ENCODE measurements around the gene MIP. TPM values are rescaled to one million over a fixed set of nuclear protein-coding genes. Genes with fewer than 3 reads are reported as not detected.
"Not testable (repeated sequence)": the region's sequence is repeated elsewhere in the genome, so short reads cannot be mapped to it uniquely, and the experiment has no call there.

The MIP gene
- total RNA-seq (2014; rRNA removed; shearing (Covaris generic)), result not detected in 2 replicates

DNA sequence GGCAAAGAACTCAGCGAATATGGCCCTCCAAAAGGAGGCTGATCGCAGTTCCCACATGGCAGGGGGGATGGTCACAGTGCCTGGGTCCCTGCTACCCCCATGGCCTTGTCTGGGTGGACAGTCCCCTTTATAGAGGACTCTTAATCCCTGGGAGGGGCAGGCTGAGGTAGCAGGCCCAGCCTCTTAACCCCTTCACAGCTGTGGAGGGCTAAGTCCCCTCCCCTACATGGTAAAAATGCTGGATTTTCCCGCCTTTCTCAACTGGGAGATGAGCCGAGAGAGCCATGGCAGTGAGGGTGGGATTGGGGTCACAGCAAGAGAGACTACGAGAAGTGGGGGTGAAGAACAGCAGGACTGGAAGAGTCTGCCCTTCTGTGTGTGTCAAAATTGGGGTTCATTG lies at the start of gene MIP:
Gene MIP (minus strand): TSS at position 101 of the 400 bp plus-strand sequence. CDS start 44 bp downstream, at position 57.
- DNase-seq (ENCODE audit: low read depth), result no peak

DNA sequence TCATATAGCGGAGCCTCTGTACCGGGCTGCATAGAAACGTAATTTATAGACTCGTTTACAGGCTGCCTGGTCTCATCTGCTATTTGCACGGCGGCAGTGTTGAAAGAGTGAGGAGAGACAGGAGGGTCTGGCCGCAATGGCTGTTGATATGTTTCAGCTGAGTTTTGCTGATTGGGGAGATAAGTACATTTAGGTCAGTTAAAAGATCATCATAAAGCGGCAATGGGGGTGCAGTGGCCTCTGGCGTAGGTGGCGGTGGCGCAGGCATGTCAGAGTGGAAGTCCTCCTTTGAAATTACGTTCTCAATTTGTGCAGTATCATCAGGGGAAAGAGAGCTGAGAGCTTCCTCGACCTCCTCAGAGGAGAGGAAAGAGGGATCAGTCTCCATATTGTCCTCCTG lies 45.4 kb upstream of the MIP start:
- DNase-seq (ENCODE audit: low read depth), result not testable (repeated sequence)

DNA sequence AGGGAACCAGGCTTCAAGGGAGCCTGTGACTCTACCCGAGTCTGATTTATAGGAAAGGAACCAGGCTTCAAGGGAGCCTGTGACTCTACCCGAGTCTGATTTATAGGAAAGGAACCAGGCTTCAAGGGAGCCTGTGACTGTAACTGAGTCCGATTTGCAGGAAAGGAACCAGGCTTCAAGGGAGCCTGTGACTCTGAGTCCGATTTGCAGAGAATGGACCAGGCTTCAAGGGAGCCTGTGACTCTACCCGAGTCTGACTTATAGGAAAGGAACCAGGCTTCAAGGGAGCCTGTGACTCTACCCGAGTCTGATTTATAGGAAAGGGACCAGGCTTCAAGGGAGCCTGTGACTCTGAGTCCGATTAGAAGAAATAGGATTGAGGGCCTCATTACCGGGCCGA lies 45.0 kb upstream of the MIP start:
- not testable (repeated sequence) for DNase-seq (ENCODE audit: low read depth)

DNA sequence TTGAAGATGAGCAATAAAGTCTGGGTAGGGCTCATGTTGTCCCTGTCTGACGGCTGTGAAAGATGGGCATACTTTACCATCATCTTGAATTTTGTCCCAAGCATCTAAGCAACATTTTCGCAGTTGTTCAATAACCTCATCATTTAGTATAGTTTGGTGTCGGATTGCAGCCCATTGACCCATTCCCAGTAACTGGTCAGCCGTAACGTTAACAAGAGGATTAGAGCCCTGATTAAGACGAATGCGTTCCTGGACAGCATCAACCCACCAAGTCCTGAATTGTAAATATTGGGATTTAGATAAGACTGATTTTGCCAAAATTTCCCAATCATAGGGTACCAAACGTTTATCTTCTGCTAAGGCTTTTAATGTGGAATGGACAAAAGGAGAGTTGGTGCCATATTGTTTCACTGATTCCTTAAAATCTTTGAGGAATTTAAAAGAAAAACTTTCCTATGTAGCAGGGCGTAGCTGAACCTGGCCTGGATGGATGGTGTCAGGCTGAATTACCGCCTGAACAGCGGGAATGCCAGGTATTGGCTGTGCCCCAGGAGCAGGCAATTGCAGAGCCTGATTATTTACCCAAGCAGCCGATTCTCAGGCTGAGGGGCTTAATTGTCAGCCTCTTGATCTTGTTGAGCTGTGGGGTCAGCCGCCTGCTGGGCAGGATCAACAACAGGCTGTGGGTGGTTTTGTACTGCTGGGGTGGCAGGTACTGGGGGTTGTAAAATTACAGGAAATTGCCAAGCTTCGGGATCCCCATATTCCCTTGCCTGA lies 43.9 kb upstream of the MIP start:
- not testable (repeated sequence) for DNase-seq (ENCODE audit: low read depth)

DNA sequence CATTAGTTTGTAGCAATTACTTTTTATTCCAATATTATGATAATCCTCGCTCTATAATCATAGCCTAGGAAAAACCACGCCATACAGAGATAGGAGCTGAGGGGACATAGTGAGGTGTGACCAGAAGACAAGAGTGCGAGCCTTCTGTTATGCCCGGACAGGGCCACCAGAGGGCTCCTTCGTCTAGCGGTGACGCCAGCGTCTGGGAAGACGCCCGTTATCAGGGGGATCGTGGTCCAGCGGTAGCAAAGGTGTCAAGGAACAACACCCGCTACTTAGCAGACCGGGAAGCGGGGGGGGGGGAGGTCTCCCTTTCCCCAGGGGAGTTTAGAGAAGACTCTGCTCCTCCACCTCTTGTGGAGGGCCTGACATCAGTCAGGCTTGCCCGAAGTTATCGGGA lies 42.2 kb upstream of the MIP start:
- peak; percentile 48 for DNase-seq (ENCODE audit: low read depth)

DNA sequence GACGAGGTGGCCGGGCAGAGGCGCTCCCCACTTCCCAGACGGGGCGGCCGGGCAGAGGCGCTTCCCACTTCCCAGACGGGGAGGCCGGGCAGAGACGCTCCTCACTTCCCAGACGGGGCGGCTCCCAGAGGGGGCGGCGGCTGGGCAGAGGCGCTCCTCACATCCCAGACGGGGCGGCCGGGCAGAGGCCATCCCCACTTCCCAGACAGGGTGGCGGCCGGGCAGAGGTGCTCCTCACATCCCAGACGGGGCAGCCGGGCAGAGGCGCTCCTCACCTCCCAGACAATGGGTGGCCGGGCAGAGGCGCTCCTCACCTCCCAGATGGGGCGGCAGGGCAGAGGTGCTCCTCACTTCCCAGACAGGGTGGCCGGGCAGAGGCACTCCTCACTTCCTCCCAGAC lies 40.0 kb upstream of the MIP start:
- DNase-seq (ENCODE audit: low read depth), result not testable (repeated sequence)

DNA sequence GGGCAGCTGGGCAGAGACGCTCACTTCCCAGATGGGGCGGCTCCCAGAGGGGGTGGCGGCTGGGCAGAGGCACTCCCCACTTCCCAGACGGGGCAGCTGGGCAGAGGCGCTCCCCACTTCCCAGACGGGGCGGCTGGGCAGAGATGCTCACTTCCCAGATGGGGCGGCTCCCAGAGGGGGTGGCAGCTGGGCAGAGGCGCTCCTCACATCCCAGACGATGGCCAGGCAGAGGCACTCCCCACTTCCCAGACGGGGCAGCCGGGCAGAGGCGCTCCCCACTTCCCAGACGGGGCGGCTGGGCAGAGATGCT lies 39.6 kb upstream of the MIP start:
- DNase-seq (ENCODE audit: low read depth), result not testable (repeated sequence)

DNA sequence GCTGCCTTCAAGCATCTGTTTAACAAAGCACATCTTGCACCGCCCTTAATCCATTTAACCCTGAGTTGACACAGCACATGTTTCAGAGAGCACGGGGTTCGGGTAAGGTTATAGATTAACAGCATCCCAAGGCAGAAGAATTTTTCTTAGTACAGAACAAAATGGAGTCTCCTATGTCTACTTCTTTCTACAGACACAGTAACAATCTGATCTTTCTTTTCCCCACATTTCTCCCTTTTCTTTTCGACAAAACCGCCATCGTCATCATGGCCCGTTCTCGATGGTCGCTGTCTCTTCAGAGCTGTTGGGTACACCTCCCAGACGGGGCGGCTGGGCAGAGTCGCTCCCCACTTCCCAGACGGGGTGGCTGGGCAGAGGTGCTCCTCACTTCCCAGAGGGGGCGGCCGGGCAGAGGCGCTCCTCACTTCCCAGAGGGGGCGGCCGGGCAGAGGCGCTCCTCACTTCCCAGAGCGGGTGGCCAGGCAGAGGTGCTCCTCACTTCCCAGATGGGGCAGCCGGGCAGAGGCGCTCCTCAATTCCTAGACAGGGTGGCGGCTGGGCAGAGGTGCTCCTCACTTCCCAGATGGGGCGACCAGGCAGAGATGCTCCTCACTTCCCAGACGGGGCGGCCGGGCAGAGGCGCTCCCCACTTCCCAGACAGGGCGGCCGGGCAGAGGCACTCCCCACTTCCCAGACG lies 39.1 kb upstream of the MIP start:
- DNase-seq (ENCODE audit: low read depth), result not testable (repeated sequence)

DNA sequence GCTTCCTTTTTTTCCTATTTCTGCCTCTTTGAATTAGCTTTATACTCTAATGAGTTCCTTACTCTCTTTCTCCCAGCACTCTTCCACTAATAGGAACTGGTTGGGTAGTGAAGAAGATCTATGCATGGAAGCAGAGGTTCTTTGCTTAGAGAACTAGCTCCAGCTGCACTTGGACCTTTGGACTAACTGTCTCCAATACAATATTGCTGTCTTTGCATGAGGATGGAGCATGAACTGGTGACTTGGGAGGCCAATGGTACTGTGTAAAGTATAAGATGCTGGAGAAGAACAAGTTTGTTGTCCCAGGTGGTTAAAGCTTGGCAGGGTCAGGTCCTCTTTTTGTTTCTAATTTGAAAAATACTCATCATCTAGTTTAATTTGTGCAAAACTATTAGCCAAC lies 35.9 kb upstream of the MIP start:
- no peak for DNase-seq (ENCODE audit: low read depth)

DNA sequence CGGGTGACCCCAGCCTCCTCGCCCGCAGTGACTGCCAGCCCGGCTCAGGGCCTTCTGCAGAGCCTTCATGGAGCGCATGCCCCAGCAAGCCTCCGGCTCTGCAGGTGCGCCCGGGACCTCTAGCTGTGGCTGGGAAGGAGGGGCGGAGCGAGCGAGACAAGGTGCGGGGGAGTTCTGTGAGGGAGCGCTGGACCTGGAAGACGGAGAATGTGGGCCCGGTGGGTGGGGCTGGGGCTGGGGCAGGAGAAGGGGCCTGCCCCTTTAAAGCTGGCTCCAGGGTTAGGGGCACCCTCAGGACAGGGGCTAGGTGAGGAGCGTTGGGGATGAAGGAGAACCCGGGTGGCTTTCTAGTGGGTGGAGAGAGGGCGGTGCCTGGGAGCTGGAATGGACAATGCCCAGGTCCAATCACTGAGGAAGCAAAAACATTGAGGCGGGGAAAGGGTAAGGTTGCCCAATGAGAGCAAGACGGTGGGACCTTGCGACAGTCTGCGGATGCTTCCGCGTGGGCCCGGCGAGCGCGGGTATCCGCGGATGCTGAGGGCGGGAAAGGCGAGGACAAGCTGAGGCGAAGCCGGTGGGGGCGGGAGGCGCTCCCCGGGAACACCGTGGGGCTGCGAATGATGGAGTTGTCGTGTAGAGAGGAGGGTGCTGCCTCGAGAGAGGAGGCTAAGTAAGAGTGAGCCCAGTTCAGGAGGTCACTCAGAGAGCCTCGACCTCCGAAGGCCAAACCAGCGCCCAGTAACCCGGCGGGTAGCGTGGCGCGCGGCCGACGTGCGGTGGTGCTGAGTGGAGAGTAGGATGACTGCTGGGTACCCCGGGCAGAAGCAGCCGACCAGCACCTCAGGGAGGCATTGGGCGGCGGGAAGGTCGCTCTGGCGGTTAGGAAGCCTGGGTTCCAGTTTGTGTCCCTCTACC lies 33.8 kb upstream of the MIP start, which contains the start of gene GLS2:
Gene GLS2 (minus strand): TSS at position 121 of the 915 bp plus-strand sequence. CDS start 43 bp downstream, at position 78.
- DNase-seq (ENCODE audit: low read depth), result peak; percentile 81

DNA sequence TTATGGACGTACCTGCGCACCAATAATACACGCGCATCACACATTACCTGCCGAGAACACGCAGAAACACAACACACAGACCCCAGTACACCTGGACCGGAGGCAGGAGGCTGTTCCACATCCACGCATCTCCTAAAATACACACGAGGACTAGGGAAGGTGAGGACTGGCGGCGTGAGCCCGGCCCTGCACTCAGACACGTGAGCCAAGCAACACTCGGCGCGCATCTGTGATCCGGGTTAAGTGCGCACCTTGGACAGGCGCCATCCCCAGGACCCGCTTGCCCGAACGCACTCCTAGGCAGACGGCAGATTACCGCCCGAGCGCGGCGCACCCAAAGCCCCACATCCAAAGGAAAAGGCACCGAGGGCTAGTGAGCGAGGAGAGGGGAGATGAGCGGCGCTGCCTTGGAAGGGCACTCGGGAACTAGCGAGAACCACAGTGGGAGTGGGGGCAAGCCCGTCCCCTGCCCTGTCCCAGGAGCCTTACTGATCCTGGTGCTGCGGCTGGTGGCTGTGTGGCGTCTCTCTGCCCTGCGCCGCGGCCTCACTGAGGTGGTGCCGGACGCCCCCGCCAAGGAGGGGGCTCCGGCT lies 33.1 kb upstream of the MIP start:
- peak; percentile 41 for DNase-seq (ENCODE audit: low read depth)

DNA sequence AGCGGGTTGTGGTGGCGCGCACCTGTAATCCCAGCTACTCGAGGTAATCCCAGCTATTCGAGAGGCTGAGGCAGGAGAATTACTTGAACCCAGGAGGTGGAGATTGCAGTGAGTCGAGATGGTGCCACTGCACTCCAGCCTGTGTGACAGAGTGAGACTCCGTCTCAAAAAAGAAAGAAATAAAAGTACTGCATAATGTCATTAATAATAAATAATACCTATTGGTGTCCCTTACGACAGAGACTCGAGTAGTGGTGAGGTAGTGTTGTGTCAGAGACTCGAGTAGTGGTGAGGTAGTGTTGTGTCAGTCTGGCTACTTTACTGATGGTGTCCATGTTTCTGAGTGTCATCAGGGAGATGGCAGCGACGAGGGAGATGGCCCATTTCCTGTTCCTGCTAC lies 32.2 kb upstream of the MIP start:
- DNase-seq (ENCODE audit: low read depth), result no peak

DNA sequence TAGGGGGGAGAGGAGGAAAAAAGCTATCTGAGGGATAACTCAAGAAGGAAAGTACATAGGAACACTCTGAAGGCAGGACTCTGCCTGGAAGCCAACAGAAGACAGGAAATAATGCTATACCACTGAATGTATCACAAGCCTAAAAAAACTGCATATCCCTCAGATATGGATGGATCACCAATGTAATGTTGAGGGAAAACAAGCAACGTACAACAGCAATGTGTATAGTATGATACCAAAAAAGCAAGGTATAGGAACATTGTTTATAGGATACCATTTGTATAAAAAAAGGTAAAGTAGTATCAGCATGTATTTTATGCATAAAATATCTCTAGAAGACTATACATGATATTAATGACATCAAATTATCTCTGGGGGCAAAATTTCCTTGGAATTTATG lies 30.1 kb upstream of the MIP start:
- DNase-seq (ENCODE audit: low read depth), result no peak

DNA sequence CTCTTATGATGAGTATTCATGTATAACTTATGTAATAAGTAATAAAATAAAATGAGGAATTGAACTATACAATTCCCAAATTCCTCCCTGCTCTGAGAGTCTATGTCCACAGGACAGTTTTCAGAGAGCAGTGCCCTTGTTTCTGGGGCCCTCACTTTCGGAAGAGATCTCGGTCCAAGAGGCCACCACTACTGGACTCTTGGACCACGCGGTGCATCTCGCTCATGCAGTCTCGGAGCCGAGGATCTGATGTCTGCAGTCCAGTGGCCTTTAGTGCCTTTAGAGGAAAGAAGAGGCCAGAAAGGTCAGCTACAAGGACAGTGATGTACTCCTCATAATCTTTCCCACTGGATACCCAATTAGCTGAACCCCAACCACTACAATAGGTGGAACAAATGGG lies 25.2 kb upstream of the MIP start:
- DNase-seq (ENCODE audit: low read depth), result no peak

DNA sequence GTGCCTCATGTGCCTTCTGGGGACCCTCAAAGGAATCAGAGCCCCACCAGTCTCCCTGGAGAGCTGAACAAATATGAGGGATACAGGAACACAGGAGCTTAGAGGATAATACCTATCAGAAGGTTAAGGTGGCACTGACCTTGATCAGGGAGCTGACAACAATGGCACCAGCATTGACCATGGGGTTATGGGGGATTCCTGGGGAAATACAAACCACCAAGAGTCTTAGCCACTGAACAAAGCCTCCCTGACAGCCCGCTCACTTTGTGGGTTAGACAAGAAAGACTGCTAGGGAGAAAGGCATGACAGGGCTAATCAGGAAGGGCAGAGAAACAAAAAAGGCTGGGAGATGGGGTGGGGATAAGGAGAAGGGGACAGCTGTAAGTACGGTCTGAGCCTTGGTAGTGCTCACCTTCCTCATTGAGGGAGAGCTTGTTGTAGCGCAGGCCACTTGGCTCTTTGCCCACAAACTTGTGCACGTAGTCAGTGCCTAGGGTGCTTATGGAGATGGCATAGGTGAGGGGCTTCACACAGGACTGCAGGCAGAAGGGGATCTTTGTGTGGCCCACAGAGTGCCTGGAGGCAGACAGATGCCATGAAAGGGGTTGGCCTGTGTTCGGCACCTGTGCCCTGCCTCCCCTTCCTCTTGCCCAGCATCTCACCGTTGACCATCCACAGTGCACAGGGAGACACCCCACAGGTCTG lies 23.2 kb upstream of the MIP start:
- no peak for DNase-seq (ENCODE audit: low read depth)

DNA sequence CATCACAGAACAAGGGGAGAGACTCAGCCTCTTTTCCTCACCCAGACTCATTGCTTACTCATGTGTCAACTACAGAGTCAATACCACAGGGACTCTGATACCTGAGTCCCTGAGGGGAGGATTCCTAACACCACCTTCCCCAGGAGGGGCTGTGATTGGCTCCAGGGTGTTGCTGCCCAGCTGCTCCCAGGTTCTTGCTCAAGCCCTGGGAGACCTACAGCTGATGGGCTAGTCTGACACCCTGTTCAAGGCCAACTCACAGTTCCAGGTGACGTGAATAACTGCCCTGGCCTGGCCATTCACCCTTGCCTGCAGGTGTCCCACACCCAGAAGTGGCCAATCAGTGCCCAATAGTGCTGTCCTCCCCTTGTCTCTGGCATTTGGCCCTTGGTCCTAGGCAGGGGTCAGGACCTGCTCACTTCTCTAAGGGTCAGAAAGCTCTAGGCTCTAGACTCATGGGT lies 22.5 kb upstream of the MIP start:
- no peak for DNase-seq (ENCODE audit: low read depth)

DNA sequence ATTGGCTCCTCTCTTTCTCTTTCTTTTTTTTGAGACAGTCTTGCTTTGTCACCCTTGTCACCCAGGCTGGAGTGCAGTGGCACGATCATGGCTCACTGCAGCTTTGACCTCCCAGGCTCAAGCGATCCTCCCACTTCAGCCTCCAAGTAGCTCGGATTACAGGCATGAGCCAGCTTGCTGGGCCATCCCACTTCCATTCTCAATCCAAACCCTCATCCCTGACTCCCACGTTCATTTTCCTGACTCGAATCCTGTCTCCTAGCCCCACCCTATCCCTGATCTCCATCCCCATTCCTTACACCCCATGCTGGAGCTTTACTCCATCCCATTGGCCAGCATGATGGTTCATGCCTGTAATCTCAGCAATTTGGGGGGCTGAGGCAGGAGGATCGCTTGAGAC lies 21.7 kb upstream of the MIP start:
- DNase-seq (ENCODE audit: low read depth), result no peak

DNA sequence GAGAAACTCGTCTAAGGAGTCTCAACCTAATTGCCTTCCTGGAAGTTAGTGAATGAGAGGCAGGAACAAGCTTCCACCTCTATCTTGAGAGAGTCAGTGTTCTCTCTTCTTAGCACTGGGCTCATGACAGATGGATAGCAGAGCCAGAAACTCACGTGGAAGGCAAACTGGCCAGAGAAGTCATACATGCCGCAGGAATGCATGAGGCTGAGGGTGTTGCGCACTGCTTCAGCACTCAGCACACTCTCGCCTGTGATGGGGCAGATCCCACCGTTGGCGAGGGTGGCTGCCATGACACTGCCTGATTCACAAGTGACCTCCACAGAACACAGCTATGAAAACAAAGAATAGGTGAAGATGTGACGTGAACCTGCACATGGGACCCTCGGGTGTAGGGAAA lies 19.9 kb upstream of the MIP start:
- DNase-seq (ENCODE audit: low read depth), result no peak

DNA sequence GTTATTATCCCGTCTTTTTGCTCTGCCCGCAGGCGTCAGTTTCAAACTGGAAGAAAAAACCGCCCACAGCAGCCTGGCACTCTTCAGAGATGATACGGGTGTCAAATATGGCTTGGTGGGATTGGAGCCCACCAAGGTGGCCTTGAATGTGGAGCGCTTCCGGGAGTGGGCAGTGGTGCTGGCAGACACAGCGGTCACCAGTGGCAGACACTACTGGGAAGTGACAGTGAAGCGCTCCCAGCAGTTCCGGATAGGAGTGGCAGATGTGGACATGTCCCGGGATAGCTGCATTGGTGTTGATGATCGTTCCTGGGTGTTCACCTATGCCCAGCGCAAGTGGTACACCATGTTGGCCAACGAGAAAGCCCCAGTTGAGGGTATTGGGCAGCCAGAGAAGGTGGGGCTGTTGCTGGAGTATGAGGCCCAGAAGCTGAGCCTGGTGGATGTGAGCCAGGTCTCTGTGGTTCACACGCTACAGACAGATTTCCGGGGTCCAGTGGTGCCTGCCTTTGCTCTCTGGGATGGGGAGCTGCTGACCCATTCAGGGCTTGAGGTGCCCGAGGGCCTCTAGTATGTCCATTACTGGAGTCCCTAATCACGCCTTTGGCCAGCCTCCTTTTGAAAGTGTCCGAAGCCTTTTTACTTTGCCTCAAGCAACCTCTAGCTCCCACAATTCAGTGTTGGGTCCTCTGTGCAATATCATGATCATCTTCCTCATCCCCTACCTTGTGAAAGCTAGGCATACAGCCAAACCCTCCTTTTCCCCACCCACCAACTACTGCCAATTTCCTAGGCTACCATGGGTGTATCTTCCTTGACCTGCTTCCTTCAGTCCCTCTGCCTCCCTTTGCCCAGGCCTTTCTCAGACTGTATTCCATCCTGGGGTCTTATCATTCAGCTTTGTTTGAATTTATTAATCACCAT lies 14.8 kb upstream of the MIP start:
- peak; percentile 18 for DNase-seq (ENCODE audit: low read depth)
